Measurements from ENCODE around the gene FAF1.

FAF1 gene

DNA sequence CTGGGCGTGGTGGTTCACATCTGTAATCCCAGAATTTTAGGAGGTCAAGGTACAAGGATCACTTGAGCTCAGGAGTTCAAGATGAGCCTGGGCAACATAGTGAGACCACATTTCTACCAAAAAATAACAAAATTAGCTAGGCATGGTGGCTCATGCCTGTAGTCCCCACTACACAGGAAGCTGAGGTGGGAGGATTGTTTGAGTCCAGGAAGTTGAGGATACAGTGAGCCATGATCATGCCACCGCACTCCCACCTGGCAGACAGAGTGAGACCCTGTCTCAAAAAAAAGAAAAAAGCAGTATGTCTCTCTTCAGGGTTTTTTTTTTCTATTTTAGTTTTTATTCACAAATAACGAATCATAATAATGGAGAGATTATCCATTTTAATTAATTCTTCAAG lies 303.1 kb downstream of the FAF1 start:
- no peak overlapping the region for H3K4me3 ChIP-seq (ENCODE audit: insufficient read depth, low read length, poor library complexity, severe bottlenecking)
- H2AFZ ChIP-seq (ENCODE audit: low read depth, low read length, severe bottlenecking) = no peak overlapping the region
- peaks cover 11% of the 10 kb centered on the region; the same call in 1 of the 2 replicates for H3K36me3 ChIP-seq (ENCODE audit: low read length)
- H4K20me1 ChIP-seq (ENCODE audit: low read depth, low read length) = no peaks in the 10 kb centered on the region
- no peaks in the 10 kb centered on the region for H3K27me3 ChIP-seq (ENCODE audit: low read length)
- no peaks in the 10 kb centered on the region for H3K79me2 ChIP-seq (ENCODE audit: insufficient read depth, low read length)
- TF ChIP-seq EZH2phosphoT487 (conservative IDR thresholded peaks at IDR 0.05; ENCODE audit: low read length) (no peak), CTCF (IDR thresholded peaks at IDR 0.05; ENCODE audit: insufficient read depth, low read length, poor library complexity, severe bottlenecking) (no peak)
- no peak overlapping the region for H3K9ac ChIP-seq (ENCODE audit: low read length)
- H3K9me2 ChIP-seq (replicated peaks; ENCODE audit: insufficient read depth, low read length) = no peaks in the 10 kb centered on the region
- no peak overlapping the region for H3K4me2 ChIP-seq (ENCODE audit: low read depth, low read length, poor library complexity, severe bottlenecking)
- H3K9me3 ChIP-seq (ENCODE audit: insufficient read depth, low read length) = no peaks in the 10 kb centered on the region
- no peaks in the 10 kb centered on the region for H3F3A ChIP-seq (ENCODE audit: insufficient read depth)
- no peak overlapping the region for H3K27ac ChIP-seq (ENCODE audit: low read depth, low read length)

- Histone ChIP-seq H3K4me3 (ENCODE audit: insufficient read depth, low read length, poor library complexity, severe bottlenecking) (no peak overlapping the region), H3K27ac (ENCODE audit: low read depth, low read length) (no peak overlapping the region), H3K79me2 (ENCODE audit: insufficient read depth, low read length) (no peaks in the 10 kb centered on the region), H3K27me3 (ENCODE audit: low read length) (no peaks in the 10 kb centered on the region), H3F3A (ENCODE audit: insufficient read depth) (0 out of 2 replicates have a peak, but pooled peaks cover 4% of the 10 kb centered on the region), H3K36me3 (ENCODE audit: low read length) (peaks cover 11% of the 10 kb centered on the region; the same call in 1 of the 2 replicates), H3K4me2 (ENCODE audit: low read depth, low read length, poor library complexity, severe bottlenecking) (no peak overlapping the region), H3K9ac (ENCODE audit: low read length) (no peak overlapping the region), H4K20me1 (ENCODE audit: low read depth, low read length) (no peaks in the 10 kb centered on the region), H2AFZ (ENCODE audit: low read depth, low read length, severe bottlenecking) (no peak overlapping the region), H3K9me3 (ENCODE audit: insufficient read depth, low read length) (no peaks in the 10 kb centered on the region), H3K9me2 (replicated peaks; ENCODE audit: insufficient read depth, low read length) (no peaks in the 10 kb centered on the region)
- TF ChIP-seq EZH2phosphoT487 (conservative IDR thresholded peaks at IDR 0.05; ENCODE audit: low read length) = no peak
- TF ChIP-seq CTCF (IDR thresholded peaks at IDR 0.05; ENCODE audit: insufficient read depth, low read length, poor library complexity, severe bottlenecking) = no peak
Measured at GRCh38 chr1:50651476-50652263, 308.4 kb downstream of the FAF1 start.

DNA sequence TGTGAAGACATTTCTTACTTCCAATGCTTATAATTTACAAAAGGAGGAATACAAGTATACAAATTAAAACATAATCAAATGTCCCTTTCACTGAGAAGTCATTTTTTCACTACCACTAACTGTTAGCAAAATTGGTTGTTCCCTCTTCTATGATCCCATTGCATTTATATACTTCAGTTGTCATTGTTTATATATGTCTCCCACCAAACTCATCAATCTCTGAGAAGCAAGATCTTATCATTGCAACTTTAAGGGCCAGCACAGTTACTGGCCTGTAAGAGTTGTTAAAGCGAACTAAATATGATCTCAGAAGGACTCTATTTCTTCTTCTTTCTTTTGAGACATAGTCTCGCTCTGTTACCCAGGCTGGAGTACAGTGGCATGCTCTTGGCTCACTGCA lies 313.5 kb downstream of the FAF1 start:
- H3K4me3 ChIP-seq (ENCODE audit: insufficient read depth, low read length, poor library complexity, severe bottlenecking) = no peak overlapping the region
- no peaks in the 10 kb centered on the region for H4K20me1 ChIP-seq (ENCODE audit: low read depth, low read length)
- no peak overlapping the region for H3K27ac ChIP-seq (ENCODE audit: low read depth, low read length)
- H3K36me3 ChIP-seq (ENCODE audit: low read length) = no peaks in the 10 kb centered on the region
- H3K9me2 ChIP-seq (replicated peaks; ENCODE audit: insufficient read depth, low read length) = no peaks in the 10 kb centered on the region
- H3K9ac ChIP-seq (ENCODE audit: low read length) = no peak overlapping the region
- H3K4me2 ChIP-seq (ENCODE audit: low read depth, low read length, poor library complexity, severe bottlenecking) = no peak overlapping the region
- no peaks in the 10 kb centered on the region for H3K27me3 ChIP-seq (ENCODE audit: low read length)
- TF ChIP-seq EZH2phosphoT487 (conservative IDR thresholded peaks at IDR 0.05; ENCODE audit: low read length) = no peak
- no peak for TF ChIP-seq CTCF (IDR thresholded peaks at IDR 0.05; ENCODE audit: insufficient read depth, low read length, poor library complexity, severe bottlenecking)
- no peaks in the 10 kb centered on the region for H3K79me2 ChIP-seq (ENCODE audit: insufficient read depth, low read length)
- H2AFZ ChIP-seq (ENCODE audit: low read depth, low read length, severe bottlenecking) = no peak overlapping the region
- H3K9me3 ChIP-seq (ENCODE audit: insufficient read depth, low read length) = no peaks in the 10 kb centered on the region
- H3F3A ChIP-seq (ENCODE audit: insufficient read depth) = 0 out of 2 replicates have a peak, but pooled peaks cover 3% of the 10 kb centered on the region
